ENCODE data around the gene RSRC1.

DNA sequence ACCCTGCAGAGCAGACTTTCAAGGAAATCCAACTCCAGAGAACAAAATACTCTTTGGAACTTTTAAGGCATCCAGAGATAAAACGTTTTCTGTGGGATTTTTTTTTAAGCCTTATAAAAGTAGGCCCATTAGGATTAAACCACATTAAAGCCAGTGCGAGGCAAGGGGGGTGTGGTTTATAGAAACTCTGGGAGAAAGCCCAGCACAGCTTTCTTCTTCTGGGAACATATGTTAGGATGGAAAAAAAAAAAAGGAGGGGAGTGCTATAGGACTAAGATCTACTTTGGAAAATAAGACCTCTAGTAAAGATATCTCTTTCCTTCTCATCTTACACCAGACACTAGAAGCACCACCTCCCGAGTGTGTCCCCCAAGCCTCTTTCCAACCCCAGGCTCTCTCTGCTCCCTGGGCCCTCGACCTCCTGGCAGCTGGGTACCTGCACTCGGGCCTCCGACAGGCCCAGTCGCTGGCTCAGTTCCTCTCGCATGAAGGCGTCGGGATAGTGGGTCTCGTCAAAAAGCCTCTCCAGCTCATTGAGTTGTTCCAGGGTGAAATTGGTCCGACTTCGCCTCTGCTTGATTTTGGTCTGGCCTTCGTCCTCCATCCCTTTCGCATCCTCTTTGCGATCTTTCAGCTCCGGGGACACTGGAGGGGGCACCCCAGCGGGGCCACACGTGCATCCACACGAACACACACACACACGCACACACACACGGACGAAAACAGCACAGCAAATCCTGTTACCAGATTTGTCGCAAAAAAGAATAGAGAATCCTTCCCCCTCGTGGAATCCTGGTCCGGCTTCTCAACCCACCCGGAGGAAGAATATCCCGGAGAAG lies 7.4 kb upstream of the RSRC1 start:
- TF ChIP-seq, protein P1, sequence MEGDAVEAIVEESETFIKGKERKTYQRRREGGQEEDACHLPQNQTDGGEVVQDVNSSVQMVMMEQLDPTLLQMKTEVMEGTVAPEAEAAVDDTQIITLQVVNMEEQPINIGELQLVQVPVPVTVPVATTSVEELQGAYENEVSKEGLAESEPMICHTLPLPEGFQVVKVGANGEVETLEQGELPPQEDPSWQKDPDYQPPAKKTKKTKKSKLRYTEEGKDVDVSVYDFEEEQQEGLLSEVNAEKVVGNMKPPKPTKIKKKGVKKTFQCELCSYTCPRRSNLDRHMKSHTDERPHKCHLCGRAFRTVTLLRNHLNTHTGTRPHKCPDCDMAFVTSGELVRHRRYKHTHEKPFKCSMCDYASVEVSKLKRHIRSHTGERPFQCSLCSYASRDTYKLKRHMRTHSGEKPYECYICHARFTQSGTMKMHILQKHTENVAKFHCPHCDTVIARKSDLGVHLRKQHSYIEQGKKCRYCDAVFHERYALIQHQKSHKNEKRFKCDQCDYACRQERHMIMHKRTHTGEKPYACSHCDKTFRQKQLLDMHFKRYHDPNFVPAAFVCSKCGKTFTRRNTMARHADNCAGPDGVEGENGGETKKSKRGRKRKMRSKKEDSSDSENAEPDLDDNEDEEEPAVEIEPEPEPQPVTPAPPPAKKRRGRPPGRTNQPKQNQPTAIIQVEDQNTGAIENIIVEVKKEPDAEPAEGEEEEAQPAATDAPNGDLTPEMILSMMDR (IDR thresholded peaks at IDR 0.05): no peak
- no peak for TF ChIP-seq POLR2A (IDR thresholded peaks at IDR 0.05)

All from esophagus squamous epithelium (tissue), 4 donors.